ENCODE results near the gene CNTN4.

Gene CNTN4

GRCh38 chr3:2212206-2212605, 113.5 kb downstream of the CNTN4 start:
- H3K4me3 ChIP-seq (ENCODE audit: low read depth, low read length), result no peak overlapping the region
- TF ChIP-seq CTCF (IDR thresholded peaks at IDR 0.05; ENCODE audit: low read depth, low read length, missing control alignments), result no peak

GRCh38 chr3:2218375-2218774, 119.7 kb downstream of the CNTN4 start:
- TF ChIP-seq CTCF (IDR thresholded peaks at IDR 0.05; ENCODE audit: low read depth, low read length, missing control alignments), result no peak
- H3K4me3 ChIP-seq (ENCODE audit: low read depth, low read length), result no peak overlapping the region
- no peak for DNase-seq (ENCODE audit: low read depth)

More at GRCh38 chr3:2212206-2212605, 113.5 kb downstream of the CNTN4 start:
- no peak for DNase-seq (ENCODE audit: low read depth)

- DNase-seq (ENCODE audit: low read depth), result no peak
- no peak for TF ChIP-seq CTCF (IDR thresholded peaks at IDR 0.05; ENCODE audit: low read depth, low read length, missing control alignments)
- H3K4me3 ChIP-seq (ENCODE audit: low read depth, low read length), result no peak overlapping the region
Observed at GRCh38 chr3:2218816-2219215, 120.2 kb downstream of the CNTN4 start.

- DNase-seq (ENCODE audit: low read depth), result no peak
- no peak overlapping the region for H3K4me3 ChIP-seq (ENCODE audit: low read depth, low read length)
- TF ChIP-seq CTCF (IDR thresholded peaks at IDR 0.05; ENCODE audit: low read depth, low read length, missing control alignments), result no peak
Observed at GRCh38 chr3:2236203-2236602, 137.5 kb downstream of the CNTN4 start.

- H3K4me3 ChIP-seq (ENCODE audit: low read depth, low read length), result no peak overlapping the region
- TF ChIP-seq CTCF (IDR thresholded peaks at IDR 0.05; ENCODE audit: low read depth, low read length, missing control alignments), result no peak
- no peak for DNase-seq (ENCODE audit: low read depth)
Observed at GRCh38 chr3:2244137-2244536, 145.5 kb downstream of the CNTN4 start.

- no peak overlapping the region for H3K4me3 ChIP-seq (ENCODE audit: low read depth, low read length)
- no peak for DNase-seq (ENCODE audit: low read depth)
- TF ChIP-seq CTCF (IDR thresholded peaks at IDR 0.05; ENCODE audit: low read depth, low read length, missing control alignments), result no peak
Observed at GRCh38 chr3:2246873-2247648, 148.4 kb downstream of the CNTN4 start.

- TF ChIP-seq CTCF (IDR thresholded peaks at IDR 0.05; ENCODE audit: low read depth, low read length, missing control alignments), result no peak
- DNase-seq (ENCODE audit: low read depth), result no peak
- no peak overlapping the region for H3K4me3 ChIP-seq (ENCODE audit: low read depth, low read length)
Observed at GRCh38 chr3:2247831-2248230, 149.2 kb downstream of the CNTN4 start.
